T-helper 22 cell (primary cell): ENCODE measurements around the gene TTC23.
"Not testable (repeated sequence)": the region's sequence is repeated elsewhere in the genome, so short reads cannot be mapped to it uniquely, and the experiment has no call there.

ENCODE experiments used
- DNase-seq: peaks from one replicate; pipeline ENCODE4 v3.0.0-alpha.2; 2020; ENCODE audit warnings: low read depth

Gene TTC23

DNA sequence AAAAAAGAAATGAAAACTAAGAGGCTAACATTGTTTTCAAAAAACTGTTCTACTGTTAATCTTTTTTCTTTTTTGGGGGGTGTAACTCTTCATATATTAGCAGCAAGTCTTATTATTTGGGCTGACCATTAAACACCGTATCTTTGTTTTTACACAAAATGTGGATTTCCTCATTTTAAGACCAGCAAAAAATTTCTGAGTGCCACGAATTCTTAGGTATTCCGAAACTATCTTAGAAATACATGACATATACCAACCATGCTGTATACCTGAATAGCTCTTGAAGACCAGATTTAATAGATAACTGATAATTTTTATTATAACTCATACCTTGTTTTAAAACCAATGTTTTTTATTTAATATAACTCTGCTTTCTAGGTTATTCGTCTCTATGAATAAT, 620 bp upstream of the TTC23 start:
- no peak for DNase-seq

DNA sequence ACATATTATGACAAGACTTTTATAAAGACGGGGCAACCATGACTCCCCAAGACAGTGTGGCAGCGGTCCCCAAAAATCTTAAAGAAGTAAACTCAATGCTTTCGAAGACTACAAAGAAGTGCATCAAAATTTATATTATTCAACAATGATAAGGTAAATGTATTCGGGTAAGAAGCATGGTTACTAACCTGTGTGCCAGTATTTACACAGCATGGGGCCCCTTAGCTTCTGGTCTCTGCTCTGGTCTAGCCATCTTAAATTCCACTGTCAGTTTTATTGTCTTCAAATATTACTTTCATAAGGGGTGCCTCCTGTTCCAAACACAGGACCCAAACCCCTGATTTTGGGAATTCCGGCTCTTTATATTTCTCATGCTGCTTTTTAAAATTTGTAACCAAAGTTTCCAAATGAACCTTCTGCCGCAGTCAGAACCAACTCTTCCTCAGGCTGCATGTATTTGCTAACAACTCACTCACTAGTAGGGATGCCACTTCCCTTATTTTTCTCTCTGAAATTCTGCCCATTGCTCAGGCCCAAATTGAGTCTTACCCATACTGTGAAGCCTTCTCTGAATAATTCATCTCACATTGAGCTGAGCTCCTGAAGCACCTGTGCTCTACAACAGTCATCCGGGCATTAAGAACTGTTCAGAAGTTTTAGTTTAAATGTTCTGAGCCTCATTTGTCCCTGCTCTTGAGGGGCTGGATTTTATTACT, 1.2 kb downstream of the TTC23 start:
- no peak for DNase-seq

DNA sequence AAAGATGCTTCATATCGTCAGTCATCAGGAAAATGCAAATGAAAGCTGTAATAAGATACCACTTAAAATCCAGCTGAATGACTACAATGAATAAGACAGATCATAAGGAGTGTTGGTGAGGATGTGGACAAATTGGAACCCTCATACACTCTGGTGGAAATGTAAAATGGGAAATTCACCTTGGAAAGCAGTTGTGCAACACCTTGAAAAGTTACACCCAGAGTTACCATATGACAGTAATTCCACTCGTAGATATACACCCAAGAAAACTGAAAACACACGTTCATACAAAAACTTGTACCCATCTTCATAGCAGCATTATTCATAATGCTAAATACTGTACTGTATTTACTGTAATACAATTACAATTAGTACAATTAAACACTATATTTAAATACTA, 2.3 kb downstream of the TTC23 start:
- DNase-seq, result no peak

DNA sequence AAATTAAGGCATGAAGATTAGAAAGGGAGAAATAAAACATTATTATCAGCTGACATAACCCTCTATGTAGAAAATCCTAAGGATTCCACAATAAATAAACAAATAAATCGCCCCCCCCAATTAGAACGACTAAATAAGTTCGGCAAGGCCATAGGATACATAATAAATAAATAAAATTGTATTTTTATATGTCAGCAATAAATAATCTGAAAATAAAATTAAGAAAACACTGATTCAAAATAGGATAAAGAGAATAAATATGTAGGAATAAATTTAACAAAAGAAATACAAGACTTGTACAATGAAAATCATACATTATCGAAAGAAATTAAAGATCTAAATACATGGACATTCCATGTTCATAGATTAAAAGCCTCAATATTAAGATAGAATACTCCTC, 5.1 kb downstream of the TTC23 start:
- DNase-seq, result no peak

DNA sequence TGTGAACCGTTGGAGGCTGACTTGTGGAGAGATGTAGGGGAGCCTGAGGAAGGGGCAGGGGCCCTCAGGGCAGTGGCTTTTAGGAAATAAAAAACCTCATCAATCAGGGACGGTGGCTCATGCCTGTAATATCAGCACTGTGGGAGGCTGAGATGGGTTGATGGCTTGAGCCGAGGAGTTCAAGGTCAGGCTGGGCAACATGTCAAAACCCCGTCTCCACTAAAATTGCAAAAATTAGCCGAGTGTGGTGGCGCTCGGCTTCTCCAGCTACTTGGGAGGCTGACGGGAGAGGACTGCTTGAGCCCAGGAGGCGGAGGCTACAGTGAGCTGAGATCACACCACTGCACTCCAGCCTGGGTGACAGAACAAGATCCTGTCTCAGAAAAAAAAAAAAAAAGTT, 7.6 kb downstream of the TTC23 start:
- no peak for DNase-seq

DNA sequence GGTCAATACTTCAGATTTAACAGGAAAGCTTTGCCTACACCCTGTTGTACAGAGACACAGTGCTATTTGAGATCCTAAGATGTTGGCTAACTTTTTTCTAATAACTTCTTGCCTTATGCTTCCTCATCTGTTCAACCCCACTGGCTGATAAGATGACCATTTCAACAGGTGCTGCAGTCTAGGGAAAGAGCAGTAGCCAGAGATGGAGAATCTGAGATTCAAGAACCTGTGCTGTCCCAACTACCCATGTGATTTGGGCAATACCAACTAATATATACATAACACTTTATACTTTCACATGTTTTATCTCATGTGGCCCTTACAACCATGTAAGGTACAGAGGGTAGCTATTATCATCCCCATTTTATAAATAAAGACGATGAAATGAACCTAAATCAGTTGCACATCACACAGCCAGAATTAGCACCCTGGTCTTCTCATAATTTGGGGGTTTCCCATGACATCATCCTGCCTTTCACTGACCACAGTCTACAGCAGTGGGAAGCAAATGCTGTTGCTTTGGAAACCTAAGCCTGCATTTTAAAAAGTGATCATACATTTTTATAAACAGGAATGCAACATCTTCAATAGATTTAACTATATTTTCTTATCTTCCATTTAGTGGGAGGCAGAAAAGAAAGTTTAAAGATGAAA, 9.7 kb downstream of the TTC23 start:
- DNase-seq, result no peak

DNA sequence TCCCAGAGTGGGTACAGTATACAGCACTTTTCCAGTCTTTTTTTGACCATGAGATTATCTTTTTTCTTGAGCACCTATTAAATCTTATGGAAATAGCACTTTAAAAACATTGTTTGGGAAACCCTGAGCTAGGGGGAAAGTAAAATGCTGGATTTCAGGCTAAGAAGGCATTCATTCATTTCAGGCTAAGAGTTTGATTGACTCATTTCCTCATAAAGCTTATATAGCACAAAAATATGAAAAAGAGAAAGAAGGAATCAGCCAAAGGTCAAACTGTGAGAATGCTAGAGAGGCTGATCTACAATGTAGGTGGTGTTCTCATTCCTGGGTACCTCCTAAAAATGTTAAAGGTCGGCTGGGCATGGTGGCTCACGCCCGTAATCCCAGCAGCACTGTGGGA, 10.5 kb downstream of the TTC23 start:
- no peak for DNase-seq

DNA sequence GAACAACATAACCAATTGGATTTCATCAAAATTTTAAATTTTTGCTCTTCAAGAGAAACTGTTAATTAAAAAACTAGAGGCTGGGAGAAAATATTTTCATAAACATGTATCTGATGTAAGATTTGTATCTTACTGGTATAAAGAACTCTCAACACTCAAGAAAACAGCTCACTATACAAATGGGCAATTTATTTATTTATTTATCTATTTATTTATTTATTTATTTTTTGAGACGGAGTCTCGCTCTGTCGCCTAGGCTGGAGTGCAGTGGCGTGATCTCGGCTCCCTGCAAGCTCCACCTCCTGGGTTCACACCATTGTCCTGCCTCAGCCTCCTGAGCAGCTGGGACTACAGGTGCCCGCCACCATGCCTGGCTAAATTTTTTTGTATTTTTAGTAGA, 15.2 kb downstream of the TTC23 start:
- DNase-seq, result not testable (repeated sequence)

DNA sequence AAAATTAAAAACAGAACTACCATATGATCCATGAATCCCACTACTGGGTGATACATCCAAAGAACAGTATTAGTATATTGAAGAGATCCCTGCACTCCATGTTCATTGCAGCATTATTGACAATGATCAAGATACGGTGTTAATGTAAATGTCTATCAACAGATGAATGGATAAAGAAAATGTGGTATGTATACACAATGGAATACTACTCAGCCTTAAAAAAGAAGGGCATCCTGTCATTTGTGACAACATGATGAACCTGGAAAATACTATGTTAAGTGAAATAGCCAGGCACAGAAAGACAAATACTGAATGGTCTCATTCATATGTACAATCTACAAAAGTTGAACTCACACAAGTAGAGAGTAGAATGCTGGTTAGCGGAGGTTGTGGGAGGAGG, 16.6 kb downstream of the TTC23 start:
- no peak for DNase-seq

DNA sequence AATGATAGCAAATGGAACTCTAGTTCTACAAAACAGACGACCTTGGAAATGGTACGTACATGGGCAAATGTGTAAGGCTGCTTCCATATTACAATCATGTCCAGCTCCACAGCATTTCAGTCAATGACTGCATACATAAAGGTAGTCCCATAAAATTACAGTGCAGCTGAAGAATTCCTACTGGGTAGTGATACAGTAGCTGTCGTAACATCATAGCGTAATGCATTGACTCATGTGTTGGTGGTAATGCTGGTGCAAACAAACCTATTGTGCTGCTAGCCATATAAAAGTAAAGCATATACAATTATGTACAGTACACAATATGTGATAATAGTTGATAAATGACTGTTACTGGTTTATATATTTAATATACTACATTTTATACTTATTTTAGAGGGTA, 18.5 kb downstream of the TTC23 start:
- DNase-seq, result no peak

DNA sequence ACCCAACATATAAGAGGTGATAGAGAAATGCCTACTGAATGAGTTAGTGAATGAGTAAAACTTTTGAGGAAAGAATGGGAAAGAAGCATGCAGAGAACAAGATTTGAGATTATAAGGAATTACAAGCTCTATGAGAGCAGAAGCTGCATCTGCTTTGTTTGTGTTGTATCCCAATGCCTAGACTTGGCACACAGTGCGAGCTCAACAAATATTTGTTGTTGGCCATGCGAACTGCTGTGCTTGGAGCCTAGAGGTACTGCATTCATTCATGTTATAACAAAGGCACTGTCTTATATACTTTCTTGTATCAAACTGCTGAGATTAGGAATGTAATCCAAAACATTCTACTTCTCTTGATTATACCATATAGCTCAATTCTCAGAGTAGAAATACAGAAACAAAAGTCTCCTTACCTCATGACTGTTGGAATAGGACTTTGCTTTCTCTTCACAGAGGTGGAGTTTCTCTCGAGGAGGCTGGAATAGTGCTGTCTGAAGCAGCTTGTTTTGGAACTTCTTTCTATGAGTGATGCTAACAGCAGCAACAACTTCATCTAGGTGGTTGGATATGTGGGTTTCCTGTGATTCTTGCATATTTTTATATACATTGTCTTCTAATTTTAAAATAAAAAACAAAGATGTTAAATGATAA, 21.1 kb downstream of the TTC23 start:
- DNase-seq, result no peak

DNA sequence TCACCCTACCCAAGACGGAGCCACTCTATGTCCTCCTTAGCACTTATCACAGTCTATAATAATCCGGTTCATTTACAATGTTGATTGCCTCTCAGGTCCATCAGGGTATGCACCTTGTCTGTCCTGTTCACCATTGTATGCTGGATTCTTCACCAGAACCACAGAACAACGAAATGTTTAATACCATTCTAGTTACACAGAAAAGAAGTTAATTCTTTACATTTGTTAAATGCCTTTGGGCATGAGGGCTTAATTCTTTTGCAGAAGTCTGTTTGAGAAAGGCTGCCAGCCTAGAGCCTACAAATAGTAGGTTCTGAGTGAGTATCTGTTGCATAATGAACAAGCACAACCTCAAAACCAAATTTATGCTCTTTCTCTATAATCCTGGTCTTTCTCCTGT, 22.6 kb downstream of the TTC23 start:
- no peak for DNase-seq

DNA sequence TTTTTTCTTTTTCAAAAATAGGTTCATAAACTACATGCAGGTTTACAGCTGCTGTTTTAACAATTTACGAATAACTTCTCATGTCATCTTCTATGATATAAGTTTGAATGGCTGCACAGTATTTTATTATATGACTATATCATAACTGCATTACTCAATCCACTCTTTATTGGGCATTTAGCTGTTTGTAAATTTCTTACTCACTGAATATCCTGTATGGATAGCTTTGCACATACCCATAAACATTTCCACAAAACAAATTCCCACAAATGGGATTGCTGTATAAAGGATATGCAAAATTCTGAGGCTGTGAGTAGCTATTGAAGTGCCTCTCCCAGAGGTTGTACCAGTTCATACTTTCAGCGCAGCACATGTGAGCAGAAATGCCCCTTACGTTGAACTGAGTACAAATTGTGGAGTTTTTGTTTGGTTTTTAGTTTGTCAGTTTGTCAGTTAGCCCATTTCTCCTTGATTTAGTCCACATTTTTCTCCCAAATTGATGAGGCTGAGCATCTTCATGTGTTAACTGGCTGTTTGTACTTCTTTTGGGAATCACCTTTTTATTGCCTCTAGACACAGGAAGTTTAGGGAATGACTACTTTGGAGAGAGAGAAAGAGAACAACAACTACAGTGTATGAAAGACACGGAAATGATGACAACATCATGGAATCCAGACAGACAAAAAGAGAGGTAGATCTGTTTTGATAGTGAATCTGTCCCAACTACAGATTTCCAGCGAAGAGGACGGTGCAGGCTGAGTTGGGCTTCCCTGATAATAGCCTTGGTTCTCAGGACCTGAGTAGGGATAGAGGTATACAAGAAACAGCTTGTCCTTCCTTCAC, 24.8 kb downstream of the TTC23 start:
- DNase-seq, result no peak

DNA sequence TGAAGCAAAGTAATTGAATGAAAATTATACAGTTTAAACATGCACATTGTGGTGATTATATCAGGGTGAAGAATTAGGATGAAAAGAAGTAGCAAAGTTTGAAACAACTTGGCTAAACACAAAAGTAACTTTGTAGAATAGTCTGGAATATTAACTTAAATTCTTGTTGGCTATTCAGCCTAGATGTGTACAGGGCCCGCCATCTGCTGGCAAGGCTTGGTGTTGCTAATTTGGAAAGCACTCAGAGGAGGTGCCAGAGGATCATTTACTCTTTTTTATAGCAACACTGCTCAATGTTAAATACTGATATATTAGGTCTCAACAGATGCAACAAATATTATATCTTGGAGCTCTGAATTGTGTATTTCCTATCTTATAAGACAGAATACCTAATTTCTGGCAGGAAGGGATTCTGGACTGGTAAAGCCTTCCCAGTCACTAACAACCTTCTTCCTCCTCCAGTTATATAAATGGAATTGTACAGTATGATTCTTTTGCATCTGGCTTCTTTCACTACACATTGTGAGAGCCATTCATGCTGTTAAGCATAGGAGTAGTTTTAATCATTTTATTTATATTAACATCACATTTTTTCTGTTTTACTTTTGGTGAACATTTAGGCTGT, 36.1 kb downstream of the TTC23 start:
- DNase-seq, result peak; percentile 2

DNA sequence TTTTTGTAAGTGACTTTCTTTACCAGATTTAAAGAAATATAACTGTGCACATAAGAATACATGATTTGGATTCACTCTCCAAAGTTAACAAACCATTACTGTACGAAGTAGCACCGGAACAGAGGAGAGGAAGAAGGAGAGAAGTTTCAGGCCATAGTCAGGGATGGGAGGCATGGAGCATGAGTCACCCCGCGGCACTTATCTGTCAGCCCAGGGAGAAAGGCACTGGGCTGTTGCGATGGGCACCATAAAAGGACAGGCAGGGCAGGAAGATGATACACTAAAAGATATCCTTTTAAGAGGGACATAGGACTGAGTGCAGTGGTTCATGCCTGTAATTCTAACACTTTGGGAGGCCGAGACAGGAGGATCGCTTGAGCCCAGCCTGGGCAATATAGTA, 37.0 kb downstream of the TTC23 start:
- DNase-seq, result no peak

DNA sequence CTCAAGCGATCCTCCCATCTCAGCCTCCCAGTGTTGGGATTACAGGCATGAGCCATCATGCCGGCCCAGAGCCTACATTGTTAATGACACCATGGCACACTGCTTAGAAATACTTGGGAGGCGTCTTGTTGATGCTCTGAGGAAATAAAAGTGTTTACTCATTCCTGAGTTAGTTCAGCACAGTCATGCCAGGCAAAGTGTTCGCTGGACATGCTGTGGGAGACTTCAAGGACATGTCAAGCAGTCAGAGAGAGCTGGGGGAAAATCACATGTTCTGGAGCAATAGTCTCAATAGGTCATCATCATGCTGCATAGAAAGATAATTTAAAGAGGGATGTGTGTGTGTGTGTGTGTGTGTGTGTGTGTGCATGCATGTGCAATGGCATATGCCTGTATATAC, 37.5 kb downstream of the TTC23 start:
- DNase-seq, result no peak

DNA sequence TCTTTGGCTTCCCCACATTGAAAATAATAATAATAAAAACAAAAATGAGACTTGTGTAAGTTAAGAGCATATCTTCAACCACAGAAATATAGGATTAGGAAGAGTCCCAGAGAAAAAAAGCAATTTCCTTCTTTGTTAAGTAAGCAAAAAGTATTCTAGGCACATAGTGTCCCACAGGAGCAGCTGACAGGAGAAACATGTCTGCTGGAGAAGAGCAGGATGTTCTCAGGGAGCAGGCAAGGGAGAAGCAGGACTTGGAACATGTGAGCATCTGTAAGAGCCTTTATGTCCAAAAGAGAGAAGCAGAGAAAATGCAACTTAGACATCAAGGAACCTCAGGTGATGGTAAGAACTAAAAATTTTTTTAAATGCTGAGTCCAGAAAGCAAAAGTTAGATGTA, 39.0 kb downstream of the TTC23 start:
- no peak for DNase-seq

DNA sequence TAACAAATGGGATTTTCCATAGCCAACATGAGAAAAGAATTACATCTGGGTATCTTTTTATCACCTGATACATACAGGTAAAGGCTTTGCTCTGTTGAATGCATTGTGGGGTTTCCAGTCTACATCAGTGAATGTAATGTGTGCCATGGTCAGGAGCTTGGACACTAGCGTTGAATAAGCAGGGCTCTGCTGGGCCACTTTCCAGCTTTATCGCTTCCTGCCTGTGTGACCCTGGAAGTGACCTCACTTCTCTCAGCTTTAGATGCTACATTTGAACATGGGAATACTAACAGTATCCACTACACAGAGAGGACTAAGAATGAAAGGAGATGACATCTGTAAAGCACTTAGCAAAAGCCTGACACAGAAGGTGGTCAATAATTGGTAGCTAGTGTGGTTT, 40.1 kb downstream of the TTC23 start:
- no peak for DNase-seq

DNA sequence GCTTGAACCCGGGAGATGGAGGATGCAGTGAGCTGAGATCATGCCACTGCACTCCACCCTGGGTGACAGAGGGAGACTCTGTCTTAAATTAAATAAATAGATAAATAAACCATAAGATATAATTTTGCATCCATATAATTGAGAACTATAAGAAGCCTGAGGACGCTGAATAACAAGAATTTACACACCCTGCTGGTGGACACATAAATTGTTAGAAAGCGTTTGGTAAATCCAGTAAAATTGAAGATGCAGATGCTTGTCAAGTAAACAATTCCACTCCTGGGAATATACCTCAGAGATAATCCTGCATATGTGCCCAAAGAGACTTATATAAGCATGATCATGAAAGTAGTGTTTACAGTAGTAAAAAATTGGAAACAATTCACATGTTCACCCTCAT, 41.7 kb downstream of the TTC23 start:
- no peak for DNase-seq

DNA sequence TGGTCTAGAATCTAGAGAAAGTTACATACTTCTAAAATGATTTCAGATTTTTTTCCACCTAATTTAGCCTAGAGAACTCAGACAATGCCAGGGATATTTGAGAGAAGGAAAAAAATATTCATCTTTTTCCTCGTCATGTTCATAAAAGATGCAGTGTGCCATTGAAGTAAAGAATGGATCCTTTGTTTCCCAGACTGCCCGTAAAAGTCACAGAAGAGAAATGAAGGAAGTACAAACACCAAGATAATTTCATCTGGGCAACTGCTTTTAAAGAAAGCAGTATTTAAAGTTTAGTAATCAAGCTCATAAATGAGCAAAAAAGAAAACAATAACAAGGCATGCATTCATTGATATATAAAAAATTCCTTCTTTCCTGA, 47.2 kb downstream of the TTC23 start:
- DNase-seq, result no peak

DNA sequence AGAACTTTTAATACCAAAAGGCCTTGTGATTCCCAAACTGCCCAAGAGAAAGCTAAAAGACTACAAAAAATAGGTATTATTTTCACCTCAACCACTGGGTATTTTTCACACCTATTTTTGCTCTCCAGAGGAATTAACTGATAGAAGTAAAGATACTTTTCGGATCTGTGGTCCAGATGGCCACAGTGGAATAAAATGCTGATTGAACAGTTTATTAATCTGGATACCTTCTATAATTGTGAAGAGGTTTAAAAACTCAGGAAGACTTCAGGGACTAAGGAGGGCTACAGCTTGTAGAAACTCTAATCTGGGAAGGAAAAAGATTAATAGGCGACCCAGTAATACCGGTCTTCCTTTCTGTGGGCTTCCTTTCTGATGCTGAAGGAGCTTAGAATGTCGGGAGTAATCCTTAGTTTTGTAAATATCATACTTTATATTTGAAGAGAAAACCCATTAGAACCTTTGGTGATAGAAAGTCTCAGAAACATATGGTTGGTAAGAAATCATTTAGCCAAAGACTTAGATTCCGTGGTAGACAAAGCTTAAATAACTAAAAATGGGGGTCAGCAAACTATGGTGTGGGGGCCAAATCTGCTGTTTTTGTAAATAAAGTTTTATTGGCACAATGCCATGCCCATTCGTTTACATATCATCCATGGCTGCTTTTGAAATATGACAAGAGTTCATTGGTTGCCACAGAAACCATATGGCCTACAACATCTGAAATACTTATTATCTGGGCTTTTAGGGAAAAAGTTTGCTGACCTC, 47.8 kb downstream of the TTC23 start:
- no peak for DNase-seq

DNA sequence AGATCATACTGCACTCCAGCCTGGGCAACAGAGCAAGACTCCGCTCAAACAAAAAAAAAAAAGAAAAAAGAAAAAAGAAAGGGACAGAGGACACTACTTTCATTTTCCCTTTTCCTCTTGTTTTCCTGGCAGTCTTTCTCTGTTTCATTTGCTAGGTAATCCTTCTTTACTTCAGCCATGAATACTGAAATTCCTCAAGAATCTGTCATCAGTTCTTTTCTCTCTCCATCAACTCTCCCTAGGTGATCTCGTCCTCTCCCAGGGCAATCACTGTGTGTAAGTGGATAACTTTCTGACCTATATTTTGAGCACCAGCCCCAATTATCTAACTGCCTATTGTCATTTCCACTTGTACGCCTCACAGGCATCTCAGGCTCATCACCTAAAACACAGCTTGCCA, 51.5 kb downstream of the TTC23 start:
- no peak for DNase-seq
